Dermis blood vessel endothelial cell (primary cell): ENCODE data around the gene MYO5B. TPM values are rescaled to one million over a fixed set of nuclear protein-coding genes. Genes with fewer than 3 reads are reported as not detected.
"Not testable (repeated sequence)": the region's sequence is repeated elsewhere in the genome, so short reads cannot be mapped to it uniquely, and the experiment has no call there.

Experiments
- DNase-seq: peaks from one replicate; pipeline ENCODE4 v3.0.0; 2010
- total RNA-seq: library from RNA; depleted of rRNA; stranded (reverse); fragments of >200 nt; gene quantifications from 2 replicates; pipeline ENCODE4 v1.2.3, GENCODE V29; 2014

MYO5B gene
- total RNA-seq, 1 donor from 2014 or later = 0.85 TPM

DNA sequence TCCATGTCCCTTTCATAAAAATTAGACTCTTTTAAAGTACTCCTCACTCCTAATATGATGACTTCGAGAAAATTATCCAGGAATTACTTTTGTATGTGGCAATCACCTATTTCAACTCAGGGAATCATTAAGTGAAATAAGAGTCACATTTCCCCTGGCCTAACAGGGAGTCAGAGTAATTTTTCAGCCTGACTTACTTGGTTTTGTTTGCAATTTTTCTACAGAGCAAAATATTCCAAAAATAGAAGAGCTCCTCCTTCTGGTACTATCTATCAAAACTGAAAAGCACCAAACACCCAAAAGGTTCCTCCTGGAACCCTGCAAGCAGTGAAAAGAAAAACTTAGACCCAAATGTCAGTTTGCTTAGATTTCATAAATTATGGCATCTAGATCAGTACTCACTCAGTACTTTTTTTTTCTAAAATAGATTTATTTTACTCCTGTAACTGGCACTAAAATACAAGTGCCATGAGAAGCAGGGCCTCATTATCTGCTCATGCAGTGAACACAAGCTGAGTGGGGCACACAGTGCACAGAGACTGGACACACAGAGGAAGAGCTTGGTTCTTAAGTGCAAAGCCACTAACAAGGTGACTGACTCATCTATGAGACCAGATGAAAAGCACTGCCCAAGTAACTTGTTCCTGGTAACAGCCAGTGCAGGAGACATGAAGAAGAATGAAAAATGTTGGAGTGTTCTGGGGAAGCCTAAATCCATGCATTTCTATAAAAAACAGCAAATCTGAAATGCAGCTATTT lies 410.3 kb downstream of the MYO5B start:
- no peak for DNase-seq

DNA sequence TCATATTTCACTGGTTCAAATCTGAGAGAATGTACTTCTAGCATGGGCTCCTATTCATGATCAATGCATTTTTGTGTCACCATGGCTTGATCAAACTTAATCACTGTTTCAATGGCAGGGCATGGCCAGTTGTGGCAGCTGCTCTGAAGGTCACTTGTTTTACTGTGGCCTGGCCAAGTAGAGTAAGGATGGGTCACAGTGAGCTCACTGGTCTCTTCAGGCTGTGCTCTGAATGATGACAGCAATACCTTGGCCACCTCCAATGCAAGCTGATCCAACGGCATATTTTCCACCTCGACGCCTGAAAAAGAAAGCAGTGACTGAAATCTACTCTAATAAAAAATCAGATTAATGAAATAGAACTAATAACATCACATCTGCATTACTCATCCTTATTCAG lies 411.3 kb downstream of the MYO5B start:
- DNase-seq = not testable (repeated sequence)

DNA sequence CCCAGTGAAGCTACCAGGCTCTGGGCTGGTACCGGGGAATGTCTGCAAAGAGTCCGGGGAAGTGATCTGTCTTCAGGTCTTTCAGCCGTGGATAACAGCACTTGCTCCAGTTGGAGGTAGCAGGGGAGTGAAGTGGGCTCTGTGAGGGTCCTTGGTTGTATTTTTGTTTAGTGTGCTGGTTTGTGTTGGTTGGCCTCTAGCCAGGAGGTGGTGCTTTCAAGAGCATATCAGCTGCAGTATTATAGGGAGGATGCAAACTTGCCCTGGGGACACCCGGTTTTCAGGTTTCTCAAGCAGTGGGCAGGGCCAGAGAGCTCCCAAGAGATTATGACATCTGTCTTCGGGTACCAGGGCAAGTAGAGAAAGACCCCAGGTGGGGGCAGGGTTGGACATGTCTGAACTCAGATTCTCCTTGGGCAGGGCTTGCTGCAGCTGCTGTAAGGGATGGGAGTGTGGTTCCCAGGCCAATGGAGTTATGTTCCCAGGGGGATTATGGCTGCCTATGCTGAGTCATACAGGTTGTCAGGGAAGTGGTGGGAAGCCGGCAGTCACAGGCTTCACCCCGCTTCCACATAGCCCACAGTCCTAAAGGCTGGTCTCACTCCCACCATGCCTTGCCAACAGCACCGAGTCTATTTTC lies 416.0 kb downstream of the MYO5B start:
- no peak for DNase-seq

Other genes with a start within 250 kb of the MYO5B start
- under 0.01 and 0.14 TPM in 2 replicates for gene CFAP53, start 71.3 kb upstream of the MYO5B start, total RNA-seq
- gene MBD1, start 86.4 kb upstream of the MYO5B start, total RNA-seq = 68.7 and 74.9 TPM in 2 replicates
- gene CXXC1, start 92.5 kb upstream of the MYO5B start, total RNA-seq = 49.7 and 51.3 TPM in 2 replicates
- gene SKA1, start 179.9 kb upstream of the MYO5B start, total RNA-seq = 4.6 and 18.0 TPM in 2 replicates